Activated CD4-positive, alpha-beta memory T cell treated with anti-CD3 and anti-CD28 coated beads for 36 hours (primary cell): Measurements from ENCODE around the gene MOXD1. TPM values are rescaled to one million over a fixed set of nuclear protein-coding genes. Genes with fewer than 3 reads are reported as not detected.
"Not testable (repeated sequence)": the region's sequence is repeated elsewhere in the genome, so short reads cannot be mapped to it uniquely, and the experiment has no call there.

Source experiments
- CTCF ChIA-PET: fragments of 350-600 bp; sonication (Branson Sonifier 250); formaldehyde crosslinking; loops from one replicate; lab custom pipeline; 2021; ENCODE audit warnings: antibody characterized with exemption, inconsistent platforms; lab: Charles Lee
- POLR2A ChIA-PET: fragments of 350-600 bp; sonication (Branson Sonifier 250); formaldehyde crosslinking; loops from one replicate; lab custom pipeline; 2021; ENCODE audit warnings: antibody characterized with exemption; lab: Charles Lee
- DNase-seq: peaks from one replicate; pipeline ENCODE4 v3.0.0-alpha.2; 2020
- H3K27ac Mint-ChIP-seq: one replicate; pipeline ENCODE4 v1.8.0; 2021; ENCODE audit warnings: mixed read lengths
- H3K27me3 Mint-ChIP-seq: one replicate; pipeline ENCODE4 v1.8.0; 2021; ENCODE audit warnings: mixed read lengths
- H3K36me3 Mint-ChIP-seq: one replicate; pipeline ENCODE4 v1.8.0; 2021; ENCODE audit warnings: mixed read lengths
- H3K4me1 Mint-ChIP-seq: one replicate; pipeline ENCODE4 v1.8.0; 2021; ENCODE audit warnings: low read depth, mixed read lengths
- H3K4me3 Mint-ChIP-seq: one replicate; pipeline ENCODE4 v1.8.0; 2021; ENCODE audit warnings: mild to moderate bottlenecking, mixed read lengths
- H3K9me3 Mint-ChIP-seq: one replicate; pipeline ENCODE4 v1.8.0; 2021; ENCODE audit warnings: mixed read lengths
- intact Hi-C: fragments of 100-400 bp; cut with micrococcal nuclease; formaldehyde crosslinking; loops from one replicate; pipeline ENCODE4 v1.15.1; 2023
- total RNA-seq, 2 experiments: library from RNA; stranded (reverse); gene quantifications; one replicate each; pipeline ENCODE4 v1.2.3, GENCODE V29; 2021

The MOXD1 gene
- total RNA-seq, 2 experiments from 2014 or later = not detected

GRCh38 chr6:132268666-132269065 is 132.6 kb downstream of the MOXD1 start:
- H3K4me1 Mint-ChIP-seq, H3K27ac Mint-ChIP-seq, H3K36me3 Mint-ChIP-seq, DNase-seq, POLR2A ChIA-PET, intact Hi-C loops, H3K9me3 Mint-ChIP-seq, H3K4me3 Mint-ChIP-seq, H3K27me3 Mint-ChIP-seq: not testable (repeated sequence)
- CTCF ChIA-PET = interaction anchor here (1.1 to 7.1 kb wide), 3 partner anchors 10 to 353 kb away, joined by 3 to 84 read pairs (median 4); no protein-coding TSS in a partner anchor

DNA sequence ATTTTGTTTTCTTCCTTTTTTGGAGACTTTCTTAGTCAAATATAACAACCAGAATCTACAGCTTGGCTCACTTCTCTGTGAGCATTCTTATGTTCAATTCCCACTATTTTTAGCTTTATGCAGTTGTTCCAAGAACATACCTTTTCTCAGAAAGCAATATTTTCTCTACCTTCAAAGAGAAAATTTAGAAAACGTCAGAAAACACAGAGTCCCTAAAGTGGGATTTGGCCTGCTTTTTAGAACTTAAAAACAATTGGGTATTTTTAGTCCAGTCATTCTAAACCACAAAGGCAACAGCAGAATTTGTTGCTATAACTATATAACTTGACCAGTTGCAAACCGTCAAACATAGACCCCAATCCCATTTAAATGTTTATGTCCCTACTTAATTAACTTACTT is 133.1 kb downstream of the MOXD1 start:
- no peak overlapping the region for H3K4me3 Mint-ChIP-seq
- H3K36me3 Mint-ChIP-seq = no peaks in the 10 kb centered on the region
- peaks cover 7% of the 10 kb centered on the region for H3K27me3 Mint-ChIP-seq
- intact Hi-C loops = no loop called here
- ChIA-PET POLR2A (no interaction called here), CTCF (interaction anchor here (1.1 to 7.1 kb wide), 3 partner anchors 11 to 353 kb away, joined by 3 to 84 read pairs (median 4); no protein-coding TSS in a partner anchor)
- no peaks in the 10 kb centered on the region for H3K4me1 Mint-ChIP-seq
- H3K27ac Mint-ChIP-seq = no peak overlapping the region
- no peaks in the 10 kb centered on the region for H3K9me3 Mint-ChIP-seq
- no peak for DNase-seq

GRCh38 chr6:132265451-132266097 is 135.7 kb downstream of the MOXD1 start:
- H3K36me3 Mint-ChIP-seq = no peaks in the 10 kb centered on the region
- DNase-seq = no peak
- ChIA-PET POLR2A (no interaction called here), CTCF (interaction anchor here (7.1 kb wide), 1 partner anchor 14 kb away, joined by 84 read pairs; no protein-coding TSS in a partner anchor)
- H3K27ac Mint-ChIP-seq = no peak overlapping the region
- H3K27me3 Mint-ChIP-seq = peaks cover 10% of the 10 kb centered on the region
- H3K4me3 Mint-ChIP-seq = no peak overlapping the region
- H3K9me3 Mint-ChIP-seq = no peaks in the 10 kb centered on the region
- intact Hi-C loops = no loop called here
- H3K4me1 Mint-ChIP-seq = no peaks in the 10 kb centered on the region

DNA sequence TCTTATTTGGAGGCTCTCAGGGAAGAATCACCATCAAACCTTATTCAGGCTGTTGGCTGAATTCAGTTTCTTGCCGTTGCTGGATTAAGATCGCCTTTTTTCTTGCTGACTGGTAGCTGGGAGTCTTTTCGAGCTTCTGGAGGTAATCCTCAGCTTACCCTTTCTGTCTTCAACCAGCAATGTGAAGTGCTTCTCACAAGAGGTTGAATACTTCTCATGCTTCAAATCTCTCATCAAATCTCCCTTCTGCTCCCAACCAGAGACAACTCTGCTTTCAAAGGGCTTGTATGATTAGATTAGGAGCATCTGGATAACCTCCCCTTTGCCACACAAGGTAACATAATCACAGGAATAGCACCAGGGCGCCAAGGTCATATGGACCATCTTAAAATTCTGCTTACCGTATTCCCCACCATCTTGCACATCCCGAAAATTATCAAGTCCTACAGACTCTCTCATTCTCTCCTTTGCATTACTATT is 137.2 kb downstream of the MOXD1 start:
- intact Hi-C loops = no loop called here
- ChIA-PET POLR2A (no interaction called here), CTCF (interaction anchor here (1.9 kb wide), 1 partner anchor 16 kb away, joined by 15 read pairs; no protein-coding TSS in a partner anchor)

DNA sequence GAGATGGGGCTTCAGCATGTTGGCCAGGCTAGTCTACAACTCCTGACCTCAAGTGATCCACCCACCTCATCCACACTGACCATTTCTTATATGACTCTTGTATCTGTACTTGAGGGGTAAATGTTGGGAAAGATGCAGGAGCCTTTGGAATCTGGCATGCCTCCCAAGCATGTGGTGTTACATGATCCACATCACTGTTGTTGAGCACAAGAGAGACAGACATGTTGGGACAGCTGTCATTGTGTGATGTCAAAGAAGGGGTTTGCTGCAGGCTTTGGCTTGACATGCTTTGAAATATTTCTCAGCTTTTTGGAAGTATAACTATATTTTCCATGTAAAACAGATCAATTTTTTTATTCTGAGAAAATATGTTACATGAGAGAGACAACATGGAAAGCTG is 139.9 kb downstream of the MOXD1 start:
- ChIA-PET CTCF (interaction anchor here (1.4 to 3.7 kb wide), 2 partner anchors 18 to 346 kb away, joined by 5 to 20 read pairs; no protein-coding TSS in a partner anchor), POLR2A (no interaction called here)
- Mint-ChIP-seq H3K27me3 (peaks cover 15% of the 10 kb centered on the region), H3K4me3 (no peak overlapping the region), H3K4me1 (no peaks in the 10 kb centered on the region), H3K9me3 (no peaks in the 10 kb centered on the region), H3K27ac (no peak overlapping the region), H3K36me3 (no peaks in the 10 kb centered on the region)
- intact Hi-C loops = no loop called here
- no peak for DNase-seq

More for the DNA sequence above, 137.2 kb downstream of the MOXD1 start:
- Mint-ChIP-seq H3K36me3 (no peaks in the 10 kb centered on the region), H3K9me3 (no peaks in the 10 kb centered on the region), H3K4me1 (no peaks in the 10 kb centered on the region), H3K27me3 (peaks cover 14% of the 10 kb centered on the region), H3K4me3 (no peak overlapping the region), H3K27ac (no peak overlapping the region)
- DNase-seq = no peak

DNA sequence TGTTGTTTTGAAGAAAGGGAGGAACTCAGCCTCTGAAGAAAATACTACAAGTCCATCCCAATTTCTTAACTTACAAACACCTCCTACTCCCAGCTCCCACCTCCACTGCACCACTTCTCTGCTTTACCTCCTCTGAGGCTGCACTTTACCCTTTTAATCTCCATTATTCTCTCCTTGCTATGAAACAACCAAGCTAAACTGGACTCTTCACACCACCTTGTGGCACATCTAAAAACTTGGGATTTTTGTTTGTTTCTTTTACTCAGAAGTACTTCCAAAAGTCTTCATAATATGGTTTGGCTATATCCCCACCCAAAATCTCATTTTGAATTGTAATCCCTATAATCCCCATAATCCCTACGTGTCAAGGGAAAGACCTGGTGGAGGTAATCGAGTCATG is 142.2 kb downstream of the MOXD1 start:
- peaks cover 13% of the 10 kb centered on the region for H3K27me3 Mint-ChIP-seq
- no peak for DNase-seq
- POLR2A ChIA-PET = no interaction called here
- H3K27ac Mint-ChIP-seq = no peak overlapping the region
- CTCF ChIA-PET = interaction anchor here (1.2 to 3.7 kb wide), 2 partner anchors 21 to 344 kb away, joined by 4 to 20 read pairs; no protein-coding TSS in a partner anchor
- H3K4me1 Mint-ChIP-seq = no peaks in the 10 kb centered on the region
- H3K9me3 Mint-ChIP-seq = no peaks in the 10 kb centered on the region
- intact Hi-C loops = no loop called here
- H3K4me3 Mint-ChIP-seq = no peak overlapping the region
- no peaks in the 10 kb centered on the region for H3K36me3 Mint-ChIP-seq

- H3K4me3 Mint-ChIP-seq = no peak overlapping the region
- CTCF ChIA-PET = interaction anchor here (1.2 kb wide), 1 partner anchor 22 kb away, joined by 4 read pairs; no protein-coding TSS in a partner anchor
- H3K36me3 Mint-ChIP-seq = no peaks in the 10 kb centered on the region
- DNase-seq = no peak
- no peaks in the 10 kb centered on the region for H3K4me1 Mint-ChIP-seq
- peaks cover 13% of the 10 kb centered on the region for H3K27me3 Mint-ChIP-seq
- POLR2A ChIA-PET = no interaction called here
- no peak overlapping the region for H3K27ac Mint-ChIP-seq
- intact Hi-C loops = no loop called here
- no peaks in the 10 kb centered on the region for H3K9me3 Mint-ChIP-seq
These were observed 143.7 kb downstream of the MOXD1 start for GRCh38 chr6:132257561-132257960.

- H3K4me3 Mint-ChIP-seq = no peak overlapping the region
- H3K27me3 Mint-ChIP-seq = peaks cover 12% of the 10 kb centered on the region
- intact Hi-C loops = no loop called here
- no peak for DNase-seq
- ChIA-PET POLR2A (no interaction called here), CTCF (interaction anchor here (0.8 kb wide), 1 partner anchor 23 kb away, joined by 3 read pairs; no protein-coding TSS in a partner anchor)
- no peaks in the 10 kb centered on the region for H3K9me3 Mint-ChIP-seq
- H3K27ac Mint-ChIP-seq = no peak overlapping the region
- H3K36me3 Mint-ChIP-seq = no peaks in the 10 kb centered on the region
- H3K4me1 Mint-ChIP-seq = no peaks in the 10 kb centered on the region
These were observed 144.8 kb downstream of the MOXD1 start for GRCh38 chr6:132256457-132256856.

GRCh38 chr6:132253906-132254305 is 147.4 kb downstream of the MOXD1 start:
- POLR2A ChIA-PET = no interaction called here
- Mint-ChIP-seq H3K27ac (no peak overlapping the region), H3K36me3 (no peaks in the 10 kb centered on the region), H3K27me3 (peaks cover 5% of the 10 kb centered on the region), H3K4me1 (no peaks in the 10 kb centered on the region), H3K9me3 (no peaks in the 10 kb centered on the region), H3K4me3 (no peak overlapping the region)
- CTCF ChIA-PET = interaction anchor here (1.4 kb wide), 1 partner anchor 26 kb away, joined by 6 read pairs; no protein-coding TSS in a partner anchor
- no peak for DNase-seq
- intact Hi-C loops = no loop called here

GRCh38 chr6:132253211-132253610 is 148.1 kb downstream of the MOXD1 start:
- ChIA-PET POLR2A (no interaction called here), CTCF (interaction anchor here (1.4 kb wide), 1 partner anchor 27 kb away, joined by 6 read pairs; no protein-coding TSS in a partner anchor)
- no peak overlapping the region for H3K4me3 Mint-ChIP-seq
- H3K4me1 Mint-ChIP-seq = no peaks in the 10 kb centered on the region
- DNase-seq = no peak
- no peaks in the 10 kb centered on the region for H3K36me3 Mint-ChIP-seq
- no peak overlapping the region for H3K27ac Mint-ChIP-seq
- H3K27me3 Mint-ChIP-seq = peaks cover 12% of the 10 kb centered on the region
- intact Hi-C loops = no loop called here
- H3K9me3 Mint-ChIP-seq = no peaks in the 10 kb centered on the region

DNA sequence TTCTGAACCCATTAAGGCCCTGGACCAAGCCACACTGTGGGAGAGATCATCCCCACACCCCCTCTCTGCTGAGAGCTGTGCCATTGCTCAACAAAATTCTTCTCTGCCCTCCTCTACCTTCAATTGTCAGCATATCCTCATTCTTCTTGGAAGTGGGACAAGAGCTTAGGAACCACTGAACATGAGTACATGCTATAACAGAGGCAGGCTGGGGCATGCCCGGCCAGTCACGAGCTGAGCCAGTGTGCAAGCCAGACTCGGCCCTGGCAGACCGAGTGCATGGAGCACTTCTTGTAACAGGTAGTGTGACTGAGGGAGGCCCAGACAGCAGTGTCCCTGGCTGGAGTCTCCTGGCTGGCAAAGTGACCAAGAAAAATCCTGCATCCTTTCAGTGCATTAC is 149.2 kb downstream of the MOXD1 start:
- Mint-ChIP-seq H3K9me3 (no peaks in the 10 kb centered on the region), H3K27me3 (peaks cover 12% of the 10 kb centered on the region), H3K4me1 (no peaks in the 10 kb centered on the region), H3K27ac (no peak overlapping the region), H3K36me3 (no peaks in the 10 kb centered on the region), H3K4me3 (no peak overlapping the region)
- no peak for DNase-seq
- POLR2A ChIA-PET = no interaction called here
- intact Hi-C loops = no loop called here
- CTCF ChIA-PET = no interaction called here

DNA sequence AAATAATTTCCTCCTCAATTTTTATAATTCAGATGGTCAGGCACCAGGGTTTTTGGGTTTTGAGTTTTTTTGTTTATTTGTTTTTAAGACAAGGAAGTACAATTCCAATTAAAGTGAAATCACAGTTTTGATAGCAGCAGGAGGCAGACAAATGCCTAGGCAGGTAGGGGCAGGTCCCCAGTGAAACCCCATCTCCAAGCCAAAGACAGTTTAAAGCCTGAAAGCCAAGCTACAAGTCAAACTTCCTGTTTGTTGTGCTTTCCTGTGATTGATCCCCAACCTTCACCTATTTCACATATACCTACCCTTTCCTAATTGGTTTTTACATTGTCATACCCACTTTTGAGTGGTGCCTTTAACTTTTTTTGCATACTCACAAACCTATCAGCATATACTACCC is 149.6 kb downstream of the MOXD1 start:
- Mint-ChIP-seq H3K27me3 (peaks cover 12% of the 10 kb centered on the region), H3K36me3 (no peaks in the 10 kb centered on the region), H3K9me3 (no peaks in the 10 kb centered on the region), H3K4me3 (no peak overlapping the region), H3K4me1 (no peaks in the 10 kb centered on the region), H3K27ac (no peak overlapping the region)
- POLR2A ChIA-PET = no interaction called here
- intact Hi-C loops = no loop called here
- no peak for DNase-seq
- CTCF ChIA-PET = no interaction called here
